Caco-2 (cell line): ENCODE measurements around the gene GJA5. TPM values are rescaled to one million over a fixed set of nuclear protein-coding genes. Genes with fewer than 3 reads are reported as not detected.
A peak's percentile ranks its signal among the peaks of the same experiment; 100 is the strongest.

Source experiments
- BruUV-seq: library from RNA; stranded (reverse); fragments of 400-500 nt; replicated peaks from 2 replicates; lab custom pipeline; 2021; lab: Mats Ljungman, UMichigan
- CTCF ChIA-PET: fragments of 300-600 bp; sonication (Branson Sonifier 250); formaldehyde crosslinking; loops from one replicate; lab custom pipeline; 2022; ENCODE audit warnings: antibody characterized with exemption; lab: Charles Lee
- POLR2A ChIA-PET: fragments of 300-600 bp; sonication (Branson Sonifier 250); formaldehyde crosslinking; loops from one replicate; lab custom pipeline; 2022; ENCODE audit warnings: antibody characterized with exemption; lab: Charles Lee
- DNase-seq, 2 experiments: peaks; one replicate each; pipeline versions ENCODE4 v3.0.0 to v3.0.0-alpha.2; 2020 to 2022
- H3K27me3 ChIP-seq: replicated peaks from 2 replicates; pipeline ENCODE4 v1.6.0; 2011; ENCODE audit warnings: low read length; ENCODE audit not compliant: control insufficient read depth, insufficient read depth
- H3K36me3 ChIP-seq: 2 replicates; pipeline ENCODE4 v1.5.1; 2011; ENCODE audit warnings: low read length; ENCODE audit not compliant: control insufficient read depth, insufficient read depth
- H3K4me1 ChIP-seq: fragments of 250-450 bp; sonication (Bioruptor Pico); 2 replicates; pipeline ENCODE4 v1.5.1; 2020; ENCODE audit warnings: mild to moderate bottlenecking
- H3K4me3 ChIP-seq: 2 replicates; pipeline ENCODE4 v1.5.1; 2011; ENCODE audit warnings: low read depth, mild to moderate bottlenecking, control low read depth, low read length
- H3K9me3 ChIP-seq: fragments of 250-450 bp; sonication (Bioruptor Pico); 2 replicates; pipeline ENCODE4 v1.5.1; 2020; ENCODE audit warnings: mild to moderate bottlenecking, moderate library complexity
- H3K27ac Mint-ChIP-seq: one replicate; pipeline ENCODE4 v1.8.0; 2022; ENCODE audit warnings: mixed read lengths; ENCODE audit not compliant: unreplicated experiment
- H3K27me3 Mint-ChIP-seq: one replicate; pipeline ENCODE4 v1.8.0; 2022; ENCODE audit warnings: mixed read lengths; ENCODE audit not compliant: insufficient read depth, unreplicated experiment
- H3K36me3 Mint-ChIP-seq: one replicate; pipeline ENCODE4 v1.8.0; 2022; ENCODE audit warnings: mild to moderate bottlenecking, mixed read lengths; ENCODE audit not compliant: insufficient read depth, unreplicated experiment
- H3K4me1 Mint-ChIP-seq: one replicate; pipeline ENCODE4 v1.8.0; 2022; ENCODE audit warnings: low read depth, mixed read lengths; ENCODE audit not compliant: unreplicated experiment
- H3K4me3 Mint-ChIP-seq: one replicate; pipeline ENCODE4 v1.8.0; 2022; ENCODE audit warnings: mild to moderate bottlenecking, moderate library complexity, mixed read lengths; ENCODE audit not compliant: unreplicated experiment
- H3K9me3 Mint-ChIP-seq: one replicate; pipeline ENCODE4 v1.8.0; 2022; ENCODE audit warnings: mixed read lengths; ENCODE audit not compliant: unreplicated experiment
- CTCF ChIP-seq, 2 experiments: fragments of 200-600 bp in 1 of 2; IDR thresholded peaks; 1 replicate in 1 of 2; 2 replicates in 1 of 2; pipeline versions ENCODE4 v1.5.1 to v1.8.0; 2011 to 2022; ENCODE audit warnings: antibody characterized with exemption in 1 of 2, control low read depth in 1 of 2, inconsistent platforms in 1 of 2, low read depth in 1 of 2, low read length in 1 of 2, mild to moderate bottlenecking in 1 of 2, moderate library complexity in 1 of 2; ENCODE audit not compliant: insufficient read depth in 1 of 2, severe bottlenecking in 1 of 2, unreplicated experiment in 1 of 2
- intact Hi-C: fragments of 100-400 bp; cut with micrococcal nuclease; formaldehyde crosslinking; loops from one replicate; pipeline ENCODE4 v1.10.0; 2022; ENCODE audit not compliant: unreplicated experiment
- total RNA-seq: library from RNA; stranded (reverse); gene quantifications from 2 replicates; pipeline ENCODE4 v1.2.3, GENCODE V29; 2022

The GJA5 gene
- total RNA-seq, 1 experiment from 2014 or later: 0.75 TPM

GRCh38 chr1:147722124-147722523 is 38.3 kb downstream of the GJA5 start:
- Mint-ChIP-seq H3K36me3 (no peaks in the 10 kb centered on the region), H3K27ac (no peak overlapping the region), H3K27me3 (no peaks in the 10 kb centered on the region), H3K9me3 (no peaks in the 10 kb centered on the region), H3K4me3 (no peak overlapping the region), H3K4me1 (peaks cover 8% of the 10 kb centered on the region)
- POLR2A ChIA-PET: no interaction called here
- DNase-seq: no peak
- intact Hi-C loops: no loop called here
- peaks cover 11% of the 10 kb centered on the region; the same call in 1 of the 2 replicates for H3K9me3 ChIP-seq
- no peaks in the 10 kb centered on the region; the same call in 1 of the 2 replicates for H3K36me3 ChIP-seq
- no peaks in the 10 kb centered on the region for H3K27me3 ChIP-seq
- TF ChIP-seq CTCF (IDR thresholded peaks at IDR 0.05; ENCODE audit: insufficient read depth in 1 of 2, low read depth in 1 of 2, low read length in 1 of 2, severe bottlenecking in 1 of 2, unreplicated experiment in 1 of 2): no peak
- no TSS peak for BruUV-seq
- CTCF ChIA-PET: interaction anchor here (5.4 kb wide), 1 partner anchor 170 kb away, joined by 34 read pairs; no protein-coding TSS in a partner anchor
- no peak overlapping the region for H3K4me3 ChIP-seq
- peaks cover 10% of the 10 kb centered on the region; the same call in 1 of the 2 replicates for H3K4me1 ChIP-seq

- H3K4me1 ChIP-seq: peaks cover 5% of the 10 kb centered on the region; the same call in 1 of the 2 replicates
- H3K36me3 Mint-ChIP-seq: no peaks in the 10 kb centered on the region
- no peaks in the 10 kb centered on the region; the same call in 1 of the 2 replicates for H3K36me3 ChIP-seq
- H3K27me3 ChIP-seq: no peaks in the 10 kb centered on the region
- no peaks in the 10 kb centered on the region for H3K9me3 Mint-ChIP-seq
- no peak overlapping the region for H3K27ac Mint-ChIP-seq
- peaks cover 11% of the 10 kb centered on the region; the same call in 1 of the 2 replicates for H3K9me3 ChIP-seq
- ChIA-PET CTCF (interaction anchor here (5.4 kb wide), 1 partner anchor 171 kb away, joined by 34 read pairs; no protein-coding TSS in a partner anchor), POLR2A (no interaction called here)
- TF ChIP-seq CTCF (IDR thresholded peaks at IDR 0.05; ENCODE audit: insufficient read depth in 1 of 2, low read depth in 1 of 2, low read length in 1 of 2, severe bottlenecking in 1 of 2, unreplicated experiment in 1 of 2): no peak
- BruUV-seq: no TSS peak
- intact Hi-C loops: no loop called here
- H3K27me3 Mint-ChIP-seq: no peaks in the 10 kb centered on the region
- peaks cover 6% of the 10 kb centered on the region for H3K4me1 Mint-ChIP-seq
- no peak overlapping the region for H3K4me3 Mint-ChIP-seq
- H3K4me3 ChIP-seq: no peak overlapping the region
- peak in 1 of 2 experiments; percentile 28 for DNase-seq
Observed at GRCh38 chr1:147721716-147722115, 38.7 kb downstream of the GJA5 start.

- H3K27ac Mint-ChIP-seq: no peak overlapping the region
- ChIA-PET POLR2A (no interaction called here), CTCF (no interaction called here)
- Histone ChIP-seq H3K4me3 (no peak overlapping the region), H3K36me3 (no peaks in the 10 kb centered on the region; the same call in 1 of the 2 replicates), H3K9me3 (peaks cover 11% of the 10 kb centered on the region; the same call in 1 of the 2 replicates), H3K27me3 (no peaks in the 10 kb centered on the region), H3K4me1 (peaks cover 4% of the 10 kb centered on the region; the same call in 1 of the 2 replicates)
- DNase-seq: no peak
- no peaks in the 10 kb centered on the region for H3K9me3 Mint-ChIP-seq
- BruUV-seq: no TSS peak
- intact Hi-C loops: no loop called here
- H3K36me3 Mint-ChIP-seq: no peaks in the 10 kb centered on the region
- H3K4me3 Mint-ChIP-seq: no peak overlapping the region
- peaks cover 6% of the 10 kb centered on the region for H3K4me1 Mint-ChIP-seq
- no peak for TF ChIP-seq CTCF (IDR thresholded peaks at IDR 0.05; ENCODE audit: insufficient read depth in 1 of 2, low read depth in 1 of 2, low read length in 1 of 2, severe bottlenecking in 1 of 2, unreplicated experiment in 1 of 2)
- no peaks in the 10 kb centered on the region for H3K27me3 Mint-ChIP-seq
Observed at GRCh38 chr1:147720557-147720956, 39.8 kb downstream of the GJA5 start.
